HG03469 (cell line): Measurements from ENCODE around the gene GALNT14.

Source experiments
- ATAC-seq: cut with Tn5 transposase; IDR thresholded peaks from one replicate; pipeline ENCODE4 v1.9.1; 2021; ENCODE audit warnings: mild to moderate bottlenecking, moderate library complexity, moderate number of reproducible peaks; ENCODE audit not compliant: unreplicated experiment

GALNT14 gene

DNA sequence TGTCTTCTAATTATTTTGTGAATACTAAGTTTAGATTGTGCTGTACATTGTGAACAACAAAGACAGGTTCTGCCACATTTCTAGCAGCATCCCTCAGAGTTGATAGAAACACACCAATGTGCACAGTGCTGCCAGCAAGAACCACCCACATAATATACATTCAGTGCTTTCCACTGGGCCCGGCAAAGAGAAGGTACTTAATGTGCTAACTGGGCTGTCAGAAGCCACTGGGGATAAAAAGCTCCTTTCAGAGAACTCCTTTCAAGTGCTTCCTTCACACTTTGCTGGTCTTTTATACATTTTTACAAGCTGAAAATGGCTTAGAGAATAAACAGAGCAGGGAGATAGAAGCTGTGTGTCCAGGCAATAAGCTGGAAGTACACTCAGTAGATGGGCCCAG lies 273.0 kb downstream of the GALNT14 start:
- no peak for ATAC-seq

- no peak for ATAC-seq
These were observed 276.1 kb downstream of the GALNT14 start for GRCh38 chr2:30862054-30862651.

DNA sequence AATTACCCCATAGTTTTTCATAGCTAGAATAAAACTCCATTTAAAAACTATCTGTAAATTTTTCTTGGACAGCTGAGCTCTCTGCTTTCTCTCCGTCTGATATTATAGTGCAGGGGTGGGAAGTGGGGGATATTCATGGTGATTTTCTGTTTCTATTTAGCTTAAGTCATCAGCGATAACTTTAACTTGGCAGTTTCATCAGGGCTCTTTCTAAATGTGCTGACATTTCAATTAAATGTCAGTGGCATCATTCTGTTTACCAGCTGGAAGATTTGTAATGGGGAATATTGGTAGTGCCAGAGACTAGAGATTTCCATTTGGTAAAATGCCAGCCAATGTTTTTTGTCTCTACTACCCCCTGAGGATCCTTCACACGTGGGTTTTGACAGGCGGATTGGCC lies 277.5 kb downstream of the GALNT14 start:
- no peak for ATAC-seq
